Stimulated activated naive B cell treated with anti-CD40 and anti-IgM and Interleukin-4, amounts not matched to agents 10 μg/mL and 1 μg/mL and 100 μg/mL, for 72 hours (primary cell): ENCODE measurements around the gene PALM2AKAP2.

ENCODE experiments used
- ATAC-seq, 2 donors: fragments of 150-1000 bp; cut with Tn5 transposase; replicated peaks; 2 replicates each; pipeline ENCODE4 v1.10.0; 2021; ENCODE audit warnings: moderate library complexity in 1 of 2
- DNase-seq: peaks from one replicate; pipeline ENCODE4 v3.0.0; 2021
- H3K27ac Mint-ChIP-seq: one replicate; pipeline ENCODE4 v1.8.0; 2022; ENCODE audit warnings: mild to moderate bottlenecking, mixed read lengths
- H3K27me3 Mint-ChIP-seq, 2 donors: one replicate each; pipeline ENCODE4 v1.8.0; 2022; ENCODE audit warnings: mixed read lengths in 2 of 2
- H3K36me3 Mint-ChIP-seq, 2 donors: one replicate each; pipeline ENCODE4 v1.8.0; 2022; ENCODE audit warnings: mixed read lengths in 2 of 2, mild to moderate bottlenecking in 1 of 2
- H3K4me1 Mint-ChIP-seq, 2 donors: one replicate each; pipeline ENCODE4 v1.8.0; 2022; ENCODE audit warnings: mixed read lengths in 2 of 2, mild to moderate bottlenecking in 1 of 2
- H3K4me3 Mint-ChIP-seq, 2 donors: one replicate each; pipeline ENCODE4 v1.8.0; 2022; ENCODE audit warnings: mild to moderate bottlenecking in 2 of 2, mixed read lengths in 2 of 2, moderate library complexity in 1 of 2
- H3K9me3 Mint-ChIP-seq, 2 donors: one replicate each; pipeline ENCODE4 v1.8.0; 2022; ENCODE audit warnings: mixed read lengths in 2 of 2, mild to moderate bottlenecking in 1 of 2

The PALM2AKAP2 gene

DNA sequence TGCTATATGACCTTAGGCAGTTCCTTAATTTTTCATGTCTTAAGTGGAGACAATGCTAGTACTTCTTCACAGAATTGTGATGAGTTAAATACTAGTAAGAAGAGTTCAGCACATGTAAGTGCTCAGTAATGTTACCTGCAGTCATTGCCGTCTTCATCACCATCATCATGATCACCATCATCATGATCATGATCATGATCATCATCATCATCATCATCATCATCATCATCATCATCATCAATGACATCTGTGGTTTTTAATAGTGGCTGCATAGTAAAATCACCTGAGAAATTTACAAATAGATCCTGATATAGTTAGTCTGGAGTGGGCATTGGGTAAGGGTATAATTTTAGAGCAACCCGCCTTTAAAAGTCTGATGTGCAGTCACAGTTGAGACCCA, 14.7 kb upstream of the PALM2AKAP2 start:
- Mint-ChIP-seq H3K36me3 (no peaks in the 10 kb centered on the region), H3K27me3 (peaks cover 36 to 39% of the 10 kb centered on the region in 2 donors), H3K4me3 (no peak overlapping the region), H3K4me1 (no peaks in the 10 kb centered on the region), H3K9me3 (no peaks in the 10 kb centered on the region), H3K27ac (no peak overlapping the region)
- no peak for DNase-seq
- no peak for ATAC-seq

DNA sequence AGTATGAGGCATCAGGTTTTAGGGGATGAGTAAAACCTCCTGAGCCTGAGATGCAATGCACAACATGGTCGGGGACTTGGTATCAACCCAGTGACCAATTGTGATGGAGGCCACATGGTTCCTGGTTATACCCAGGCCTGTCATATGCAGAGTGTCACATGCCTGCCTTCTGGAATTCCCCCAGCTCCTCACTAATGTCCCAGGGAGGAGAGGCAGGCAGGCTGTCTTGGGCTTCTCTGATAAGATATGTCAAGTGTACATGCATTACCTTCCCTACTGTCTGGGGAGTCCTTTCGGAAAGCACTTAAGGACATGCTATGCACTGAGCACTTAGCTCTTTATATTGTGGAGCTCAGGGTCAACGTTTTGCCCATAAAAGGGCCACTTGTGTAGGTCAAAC, 14.2 kb upstream of the PALM2AKAP2 start:
- no peak for ATAC-seq
- Mint-ChIP-seq H3K36me3 (no peaks in the 10 kb centered on the region), H3K27me3 (peaks cover 40 to 44% of the 10 kb centered on the region in 2 donors), H3K4me1 (no peaks in the 10 kb centered on the region), H3K4me3 (no peak overlapping the region), H3K27ac (no peak overlapping the region), H3K9me3 (no peaks in the 10 kb centered on the region)
- no peak for DNase-seq

DNA sequence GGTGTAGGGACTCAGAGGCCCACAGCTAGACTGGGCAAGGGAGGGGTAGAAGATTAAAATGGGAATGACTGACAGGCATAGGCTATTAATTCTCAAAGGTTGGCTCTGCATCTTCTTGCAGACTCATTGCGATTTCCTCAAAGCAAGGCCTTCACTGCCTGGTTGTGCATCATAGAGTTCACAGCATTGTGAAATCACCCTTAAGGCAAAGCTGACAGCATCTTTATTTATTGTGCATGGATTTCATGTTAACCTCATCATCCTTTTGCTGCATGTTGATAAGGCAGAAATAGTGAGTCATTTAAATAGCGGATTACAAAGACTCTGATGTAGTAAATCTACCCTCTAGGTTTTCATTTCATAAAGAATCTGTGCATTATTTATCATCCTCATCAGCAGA, 13.6 kb upstream of the PALM2AKAP2 start:
- DNase-seq (no peak), ATAC-seq (no peak)
- no peaks in the 10 kb centered on the region for H3K36me3 Mint-ChIP-seq
- H3K4me3 Mint-ChIP-seq = no peak overlapping the region
- H3K9me3 Mint-ChIP-seq = no peaks in the 10 kb centered on the region
- H3K27ac Mint-ChIP-seq = no peak overlapping the region
- no peaks in the 10 kb centered on the region for H3K4me1 Mint-ChIP-seq
- H3K27me3 Mint-ChIP-seq = peaks cover 45 to 49% of the 10 kb centered on the region in 2 donors

DNA sequence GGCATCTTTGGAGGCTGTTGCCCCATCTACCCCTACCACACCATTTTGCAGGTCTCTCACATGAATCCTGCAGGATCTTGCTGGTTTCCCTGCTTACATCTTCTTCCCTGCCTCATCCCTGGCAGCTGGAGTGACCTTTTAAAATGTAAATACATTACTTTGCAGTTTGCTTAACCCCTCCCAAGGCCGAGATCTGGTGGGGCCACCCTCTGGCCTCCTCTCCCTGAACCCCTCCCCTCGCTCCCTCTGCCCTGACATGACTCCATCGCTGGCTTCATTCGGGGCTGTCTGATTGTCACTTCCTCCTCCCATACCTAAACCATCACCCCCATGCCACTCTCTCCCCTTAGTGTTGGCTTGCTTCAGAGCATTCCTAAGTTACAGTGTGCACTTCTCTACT, 12.6 kb upstream of the PALM2AKAP2 start:
- H3K4me1 Mint-ChIP-seq = no peaks in the 10 kb centered on the region
- DNase-seq (no peak), ATAC-seq (no peak)
- no peak overlapping the region for H3K4me3 Mint-ChIP-seq
- H3K27me3 Mint-ChIP-seq = peaks cover 45 to 53% of the 10 kb centered on the region in 2 donors
- H3K36me3 Mint-ChIP-seq = no peaks in the 10 kb centered on the region
- no peak overlapping the region for H3K27ac Mint-ChIP-seq
- H3K9me3 Mint-ChIP-seq = no peaks in the 10 kb centered on the region

DNA sequence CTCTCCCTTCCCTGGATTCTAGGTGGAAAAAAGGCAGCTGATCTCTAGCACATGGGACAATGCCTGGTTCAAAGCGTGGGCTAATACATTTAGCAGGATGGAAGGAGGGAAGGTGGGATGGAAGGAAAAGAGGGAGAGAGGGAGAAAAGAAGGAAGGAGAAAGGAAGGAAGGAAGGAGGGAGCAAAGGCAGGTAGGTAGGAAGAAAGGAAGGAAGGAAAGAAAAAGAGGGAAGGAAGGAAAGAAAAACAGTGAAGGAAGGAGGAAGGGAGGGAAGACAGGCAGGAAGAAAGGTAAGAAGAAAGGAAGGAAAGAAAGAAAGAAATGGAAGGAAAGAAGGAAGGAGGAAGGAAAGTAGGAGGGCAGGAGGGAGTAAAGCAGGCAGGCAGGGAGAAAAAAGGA, 12.2 kb upstream of the PALM2AKAP2 start:
- DNase-seq = no peak
- H3K4me3 Mint-ChIP-seq = no peak overlapping the region
- no peaks in the 10 kb centered on the region for H3K4me1 Mint-ChIP-seq
- no peaks in the 10 kb centered on the region for H3K9me3 Mint-ChIP-seq
- H3K27me3 Mint-ChIP-seq = peaks cover 42 to 56% of the 10 kb centered on the region in 2 donors
- H3K36me3 Mint-ChIP-seq = no peaks in the 10 kb centered on the region
- H3K27ac Mint-ChIP-seq = no peak overlapping the region
- ATAC-seq = no peak

DNA sequence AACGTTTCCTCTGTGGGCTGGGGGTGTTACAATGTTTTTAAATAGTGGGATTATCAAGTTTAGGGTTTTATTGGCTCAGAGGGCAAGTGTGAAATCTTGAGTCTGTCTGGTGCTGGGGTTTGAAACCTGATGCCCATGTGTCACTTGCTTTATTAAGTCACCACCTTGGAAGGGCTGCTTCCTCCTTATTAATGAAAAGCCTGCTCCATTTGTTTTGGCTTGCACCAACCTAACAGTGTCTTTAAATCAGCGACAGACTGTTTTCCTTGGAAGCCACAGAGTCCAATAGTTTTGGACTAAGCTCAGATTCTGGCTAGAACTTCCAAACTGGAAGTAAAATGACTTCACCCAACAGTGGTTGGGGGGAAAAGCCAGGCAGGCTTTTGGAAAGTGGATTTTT, 10.7 kb upstream of the PALM2AKAP2 start:
- H3K4me1 Mint-ChIP-seq = no peaks in the 10 kb centered on the region
- no peak overlapping the region for H3K4me3 Mint-ChIP-seq
- DNase-seq = no peak
- peaks cover 42 to 62% of the 10 kb centered on the region in 2 donors for H3K27me3 Mint-ChIP-seq
- H3K9me3 Mint-ChIP-seq = no peaks in the 10 kb centered on the region
- no peaks in the 10 kb centered on the region for H3K36me3 Mint-ChIP-seq
- no peak overlapping the region for H3K27ac Mint-ChIP-seq
- no peak for ATAC-seq

DNA sequence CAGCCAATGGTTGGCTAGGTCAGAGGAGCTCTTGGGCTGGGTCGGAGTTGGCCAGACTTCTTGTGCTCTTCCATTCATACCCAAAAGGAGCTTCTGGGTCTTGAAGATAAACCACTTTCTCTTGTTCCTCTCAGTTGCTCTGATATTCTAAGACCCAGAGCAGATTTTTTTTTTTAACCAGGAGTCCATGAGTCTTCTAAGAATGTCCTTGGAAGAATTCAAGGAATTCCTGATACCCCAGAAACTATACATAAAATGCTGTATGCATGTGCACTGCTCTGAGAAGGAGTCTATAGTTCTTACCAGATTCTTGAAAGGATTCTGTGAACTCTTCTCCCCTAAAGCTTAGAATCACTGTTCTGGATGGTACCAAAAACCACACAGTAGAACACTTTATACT, 9.9 kb upstream of the PALM2AKAP2 start:
- no peak for DNase-seq
- Mint-ChIP-seq H3K27ac (no peak overlapping the region), H3K36me3 (no peaks in the 10 kb centered on the region), H3K27me3 (peaks cover 42 to 63% of the 10 kb centered on the region in 2 donors), H3K9me3 (no peaks in the 10 kb centered on the region), H3K4me1 (no peaks in the 10 kb centered on the region), H3K4me3 (no peak overlapping the region)
- no peak for ATAC-seq

DNA sequence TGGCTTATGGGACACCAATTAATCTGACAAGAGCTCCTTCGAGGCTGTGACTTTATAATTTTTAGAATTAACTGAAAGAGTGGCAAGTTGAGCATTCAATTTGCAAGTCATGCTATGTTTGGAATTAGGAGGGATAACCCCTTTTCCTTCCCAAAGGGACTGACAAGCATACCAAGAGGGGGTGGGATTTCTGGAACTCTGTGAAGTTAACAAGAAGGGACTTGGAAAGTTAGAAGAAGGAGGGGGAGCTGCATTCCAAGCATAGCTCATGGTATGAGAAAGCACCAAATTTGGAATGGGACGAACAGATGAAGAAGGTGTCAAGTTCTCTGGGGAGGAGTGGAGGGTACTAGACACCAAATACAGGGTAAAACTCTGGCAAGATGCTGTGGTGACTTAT, 8.9 kb upstream of the PALM2AKAP2 start:
- Mint-ChIP-seq H3K9me3 (no peaks in the 10 kb centered on the region), H3K4me1 (no peaks in the 10 kb centered on the region), H3K27me3 (peaks cover 39 to 65% of the 10 kb centered on the region in 2 donors), H3K4me3 (no peak overlapping the region), H3K36me3 (no peaks in the 10 kb centered on the region), H3K27ac (no peak overlapping the region)
- ATAC-seq (no peak), DNase-seq (no peak)

DNA sequence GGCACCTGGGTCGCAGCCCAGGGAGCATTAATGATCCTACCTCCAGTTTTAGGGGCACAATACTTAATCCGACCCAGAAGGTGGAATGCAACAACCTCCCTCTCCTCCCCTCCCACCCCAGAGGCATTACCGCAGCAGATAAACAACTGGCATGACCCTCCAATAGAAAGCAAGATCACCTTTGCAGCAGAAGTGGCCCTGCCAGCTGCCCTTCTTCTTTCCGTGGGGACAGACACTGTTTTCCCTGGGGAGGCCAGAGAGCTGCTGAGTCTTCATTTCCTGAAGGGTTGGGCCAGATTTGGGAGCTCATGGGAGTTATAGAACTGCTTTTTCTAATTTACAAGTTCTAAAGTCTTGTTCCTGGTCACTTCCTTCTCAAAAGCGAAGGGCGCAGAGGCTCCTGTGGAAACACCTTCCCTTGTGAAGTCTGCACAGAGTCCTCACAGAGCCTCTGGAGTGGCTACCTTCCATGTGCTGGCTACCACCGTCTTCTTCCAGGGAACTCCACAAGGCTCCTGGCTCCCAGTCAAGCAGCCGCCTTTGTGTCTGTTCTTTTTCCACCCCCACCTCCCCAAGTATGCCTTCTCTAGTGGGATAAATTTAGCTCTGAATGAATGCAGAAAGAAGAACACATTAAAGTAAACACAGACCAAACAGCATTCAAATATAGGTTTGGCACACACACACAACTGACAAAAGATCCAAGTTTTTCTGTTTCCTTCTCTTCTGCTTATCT, 8.0 kb upstream of the PALM2AKAP2 start:
- H3K27me3 Mint-ChIP-seq = peaks cover 39 to 63% of the 10 kb centered on the region in 2 donors
- H3K9me3 Mint-ChIP-seq = no peaks in the 10 kb centered on the region
- no peak for ATAC-seq
- H3K27ac Mint-ChIP-seq = no peak overlapping the region
- no peak overlapping the region for H3K4me3 Mint-ChIP-seq
- no peaks in the 10 kb centered on the region for H3K4me1 Mint-ChIP-seq
- no peaks in the 10 kb centered on the region for H3K36me3 Mint-ChIP-seq
- DNase-seq = no peak

DNA sequence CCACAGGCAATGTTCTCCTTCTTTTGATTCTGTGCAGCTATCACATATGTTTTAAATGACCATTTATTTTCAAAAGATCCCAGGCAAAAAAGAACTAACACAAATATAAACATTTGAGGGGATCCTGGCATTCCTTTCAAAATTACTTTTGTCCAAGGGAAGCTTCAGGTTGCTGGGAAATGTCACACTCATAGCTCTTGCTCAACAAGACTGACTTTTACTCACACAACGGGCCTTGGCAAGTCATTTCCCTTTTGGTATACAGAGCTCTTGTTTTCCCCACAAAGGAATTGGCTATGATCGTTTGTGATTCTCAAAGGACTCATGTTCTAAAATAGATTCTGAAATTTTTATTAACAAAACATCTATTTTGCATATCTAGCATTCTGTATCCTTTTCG, 4.5 kb upstream of the PALM2AKAP2 start:
- ATAC-seq = no peak
- peaks cover 35 to 57% of the 10 kb centered on the region in 2 donors for H3K27me3 Mint-ChIP-seq

DNA sequence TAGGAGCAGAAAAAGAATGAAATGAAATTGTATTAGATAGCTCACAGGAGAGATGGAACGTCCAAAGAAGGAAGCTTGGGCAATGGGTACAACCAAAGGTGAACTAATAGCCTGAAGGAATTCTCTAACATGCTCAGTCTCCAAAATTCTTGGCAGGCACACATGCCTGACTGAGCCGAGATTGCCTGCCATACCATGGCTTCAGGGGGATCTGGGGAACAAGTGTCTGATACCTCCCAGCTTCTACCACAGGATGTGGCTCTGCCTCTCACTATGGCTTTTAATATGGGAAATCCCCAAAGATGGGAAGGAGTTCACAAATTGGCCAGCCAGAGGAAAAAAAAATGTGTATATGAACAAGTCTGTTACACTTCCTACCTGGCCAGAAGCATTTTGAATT, 3.6 kb upstream of the PALM2AKAP2 start:
- H3K4me1 Mint-ChIP-seq = peaks cover 0 to 8% of the 10 kb centered on the region in 2 donors
- ATAC-seq (no peak), DNase-seq (no peak)
- no peak overlapping the region for H3K27ac Mint-ChIP-seq
- H3K9me3 Mint-ChIP-seq = no peaks in the 10 kb centered on the region
- H3K27me3 Mint-ChIP-seq = peaks cover 32 to 58% of the 10 kb centered on the region in 2 donors
- H3K4me3 Mint-ChIP-seq = no peak overlapping the region
- no peaks in the 10 kb centered on the region for H3K36me3 Mint-ChIP-seq

More for the DNA sequence above, 4.5 kb upstream of the PALM2AKAP2 start:
- no peak for DNase-seq
- H3K27ac Mint-ChIP-seq = no peak overlapping the region
- H3K9me3 Mint-ChIP-seq = no peaks in the 10 kb centered on the region
- no peak overlapping the region for H3K4me3 Mint-ChIP-seq
- no peaks in the 10 kb centered on the region for H3K36me3 Mint-ChIP-seq
- peaks cover 0 to 5% of the 10 kb centered on the region in 2 donors for H3K4me1 Mint-ChIP-seq

DNA sequence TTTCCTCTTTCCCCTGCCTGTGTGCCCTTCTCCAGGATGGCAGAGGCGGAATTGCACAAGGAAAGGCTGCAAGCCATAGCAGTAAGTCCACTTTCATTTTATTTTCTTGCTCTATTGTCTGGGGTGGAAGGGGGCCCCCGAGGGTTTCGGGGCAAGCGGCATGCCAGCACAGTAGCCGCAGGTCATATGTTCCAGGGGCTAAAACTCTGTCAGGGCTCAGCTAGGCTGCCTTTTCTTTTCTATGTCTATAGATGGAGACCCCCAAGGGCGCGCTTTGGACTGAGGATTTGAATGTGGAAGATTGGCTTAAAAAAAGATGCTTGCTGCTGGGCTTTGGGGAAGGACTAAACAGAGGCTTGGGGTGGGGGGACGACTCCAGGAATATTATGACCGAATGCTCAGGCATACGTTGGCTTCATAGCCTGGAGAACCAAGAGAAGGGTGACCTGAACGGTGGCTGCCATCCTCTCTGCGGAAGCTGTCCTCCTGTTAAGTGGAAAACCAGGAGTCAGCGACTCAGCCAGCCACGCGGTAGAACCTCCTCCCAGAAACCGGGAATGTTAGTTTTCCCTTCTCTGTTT, 545 bp downstream of the PALM2AKAP2 start:
- H3K4me1 Mint-ChIP-seq = peaks cover 0 to 8% of the 10 kb centered on the region in 2 donors
- peak overlapping the region; percentile 15 to 58 for H3K4me3 Mint-ChIP-seq
- H3K9me3 Mint-ChIP-seq = no peaks in the 10 kb centered on the region
- peaks cover 36 to 52% of the 10 kb centered on the region in 2 donors for H3K27me3 Mint-ChIP-seq
- ATAC-seq = no peak
- DNase-seq = no peak
- H3K36me3 Mint-ChIP-seq = no peaks in the 10 kb centered on the region
- H3K27ac Mint-ChIP-seq = no peak overlapping the region

DNA sequence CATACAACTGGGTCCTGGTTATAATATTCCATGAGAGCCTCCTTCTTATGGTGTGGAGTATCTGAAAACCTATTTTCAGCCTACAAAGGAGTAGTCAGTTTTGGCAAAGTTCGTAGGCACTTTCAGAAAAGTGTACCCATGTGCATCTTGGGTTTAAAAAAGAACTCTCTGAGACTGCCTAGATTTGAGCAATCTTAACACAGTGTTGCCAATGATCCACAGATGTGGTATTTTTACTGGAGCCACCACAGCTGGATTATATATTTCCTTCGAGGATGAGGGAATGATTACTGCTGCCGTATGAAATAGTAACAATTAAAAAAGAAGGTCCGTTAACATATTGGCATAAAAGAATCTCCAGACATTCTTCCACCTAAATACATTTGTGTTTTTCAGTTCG, 1.1 kb downstream of the PALM2AKAP2 start:
- H3K4me1 Mint-ChIP-seq = peaks cover 0 to 8% of the 10 kb centered on the region in 2 donors
- H3K27ac Mint-ChIP-seq = no peak overlapping the region
- H3K9me3 Mint-ChIP-seq = no peaks in the 10 kb centered on the region
- no peaks in the 10 kb centered on the region for H3K36me3 Mint-ChIP-seq
- no peak for DNase-seq
- no peak for ATAC-seq
- no peak overlapping the region for H3K4me3 Mint-ChIP-seq
- peaks cover 36 to 52% of the 10 kb centered on the region in 2 donors for H3K27me3 Mint-ChIP-seq

DNA sequence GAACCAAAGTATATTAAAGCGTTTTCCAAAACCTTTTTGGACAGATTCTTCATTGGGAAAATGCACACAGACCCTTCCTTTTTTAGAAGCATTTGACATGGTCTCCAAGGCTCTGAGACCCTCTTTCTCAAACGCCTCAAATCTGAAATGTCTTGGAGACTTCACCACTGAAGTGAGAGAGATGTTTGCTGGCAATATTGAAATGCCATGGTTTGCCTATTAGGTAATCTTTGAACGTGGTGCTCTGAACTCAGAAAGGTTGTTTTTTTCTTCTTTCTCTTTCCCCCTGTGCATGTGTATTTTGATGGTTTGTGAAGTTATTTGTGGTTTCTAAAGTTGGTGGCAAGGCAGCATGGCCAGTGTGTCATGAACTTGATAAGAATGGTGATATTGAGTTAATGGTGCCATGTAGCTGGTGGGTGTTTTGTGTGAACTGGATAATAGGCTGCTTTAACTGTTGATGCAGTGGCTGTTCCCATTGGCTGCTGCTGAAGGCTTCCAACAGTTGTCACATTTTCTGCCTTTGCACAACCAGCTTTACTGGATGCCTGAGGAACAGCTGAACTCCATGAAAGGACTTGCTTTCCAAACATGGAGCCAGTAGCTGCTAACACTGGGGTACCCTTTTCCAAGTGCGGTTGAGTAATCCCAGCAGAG, 1.7 kb downstream of the PALM2AKAP2 start:
- Mint-ChIP-seq H3K9me3 (no peaks in the 10 kb centered on the region), H3K27me3 (peaks cover 36 to 52% of the 10 kb centered on the region in 2 donors), H3K4me3 (no peak overlapping the region), H3K27ac (no peak overlapping the region), H3K36me3 (no peaks in the 10 kb centered on the region), H3K4me1 (peaks cover 0 to 8% of the 10 kb centered on the region in 2 donors)
- DNase-seq (no peak), ATAC-seq (no peak)

DNA sequence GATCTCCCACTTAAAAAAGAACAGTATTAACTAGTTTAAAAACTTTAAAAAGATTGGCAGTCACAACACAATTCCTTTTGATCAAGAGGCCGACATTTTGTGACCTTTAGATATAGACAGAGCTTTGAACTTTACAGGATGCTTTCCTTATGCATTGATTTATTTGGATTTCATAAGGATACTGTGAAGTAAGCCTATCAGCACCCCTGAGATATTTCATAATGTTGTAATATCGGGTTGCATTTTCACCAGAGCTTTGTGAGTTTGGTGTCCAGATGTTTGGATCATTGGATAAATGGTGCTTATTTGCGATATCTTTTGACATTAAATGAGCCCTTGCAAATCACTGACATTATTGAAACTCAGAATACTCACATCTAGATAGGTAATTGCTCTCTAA, 7.7 kb downstream of the PALM2AKAP2 start:
- Mint-ChIP-seq H3K4me3 (no peak overlapping the region), H3K27ac (no peak overlapping the region), H3K36me3 (no peaks in the 10 kb centered on the region), H3K9me3 (no peaks in the 10 kb centered on the region), H3K27me3 (peaks cover 12 to 21% of the 10 kb centered on the region in 2 donors), H3K4me1 (no peaks in the 10 kb centered on the region)
- DNase-seq (no peak), ATAC-seq (no peak)
